GM18502 (cell line): ENCODE measurements around the gene TCF7L2.

ENCODE experiments used
- ATAC-seq: cut with Tn5 transposase; IDR thresholded peaks from one replicate; pipeline ENCODE4 v1.9.1; 2021; ENCODE audit warnings: mild to moderate bottlenecking; ENCODE audit not compliant: unreplicated experiment, poor library complexity

The TCF7L2 gene

DNA sequence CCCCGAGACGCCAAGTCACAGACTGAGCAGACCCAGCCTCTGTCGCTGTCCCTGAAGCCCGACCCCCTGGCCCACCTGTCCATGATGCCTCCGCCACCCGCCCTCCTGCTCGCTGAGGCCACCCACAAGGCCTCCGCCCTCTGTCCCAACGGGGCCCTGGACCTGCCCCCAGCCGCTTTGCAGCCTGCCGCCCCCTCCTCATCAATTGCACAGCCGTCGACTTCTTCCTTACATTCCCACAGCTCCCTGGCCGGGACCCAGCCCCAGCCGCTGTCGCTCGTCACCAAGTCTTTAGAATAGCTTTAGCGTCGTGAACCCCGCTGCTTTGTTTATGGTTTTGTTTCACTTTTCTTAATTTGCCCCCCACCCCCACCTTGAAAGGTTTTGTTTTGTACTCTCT is 215.6 kb downstream of the TCF7L2 start:
- no peak for ATAC-seq

DNA sequence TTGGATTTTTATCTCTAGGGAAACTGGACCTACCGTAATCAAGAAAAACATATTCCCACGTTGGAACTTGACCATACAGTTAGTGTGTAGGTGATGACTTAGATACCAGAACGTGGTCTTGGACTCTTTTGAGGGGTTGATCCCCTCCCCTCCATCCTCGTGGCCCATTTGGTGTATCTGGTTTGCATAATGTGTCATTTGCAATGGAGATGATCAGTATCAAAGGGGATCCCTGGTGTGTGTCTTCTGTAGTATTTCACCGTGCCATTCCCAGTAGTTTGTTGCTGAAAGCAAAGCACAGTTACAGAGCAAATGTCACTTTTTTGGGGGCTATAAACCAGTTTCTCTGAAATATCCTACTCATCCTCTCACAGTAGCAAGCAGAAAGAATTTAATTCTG is 217.7 kb downstream of the TCF7L2 start:
- ATAC-seq: no peak

DNA sequence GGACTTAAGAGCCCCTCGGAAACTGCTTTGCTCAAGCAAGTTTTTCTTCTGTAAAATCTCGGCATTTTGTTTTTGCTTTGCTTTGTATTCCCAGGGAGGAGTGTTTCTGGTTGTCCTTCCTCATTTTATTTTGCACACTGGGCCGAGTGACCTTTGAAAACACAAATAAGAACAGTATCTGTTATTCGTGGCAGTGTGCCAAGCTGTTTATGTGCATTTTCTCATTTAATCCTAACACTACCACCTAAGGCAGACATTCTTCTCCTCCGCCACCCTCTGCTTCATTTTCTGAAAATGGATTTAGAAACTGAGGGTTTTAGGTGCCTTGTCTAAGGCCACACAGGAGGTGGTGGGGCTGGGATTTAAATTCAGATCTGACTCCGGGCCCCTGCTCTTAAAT is 218.5 kb downstream of the TCF7L2 start:
- no peak for ATAC-seq

DNA sequence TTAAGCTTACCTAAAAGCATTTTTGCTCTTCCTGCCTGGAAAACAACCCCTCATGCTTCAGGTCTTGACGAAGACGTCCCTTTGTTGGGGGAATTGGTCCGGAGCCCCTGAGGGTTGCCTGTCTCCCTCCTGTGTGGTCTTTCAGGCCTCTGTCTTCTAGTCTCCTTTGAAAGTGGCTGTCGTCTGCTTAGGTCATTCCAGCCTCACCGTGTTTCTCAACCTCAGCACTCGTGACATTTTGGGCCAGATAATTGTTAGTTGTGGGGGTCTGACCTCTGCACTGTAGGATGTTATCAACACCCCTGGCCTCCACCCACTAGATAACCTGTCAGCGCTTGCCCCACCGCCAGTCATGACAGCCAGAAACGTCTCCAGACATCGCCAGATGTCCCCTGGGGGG is 219.1 kb downstream of the TCF7L2 start:
- ATAC-seq: no peak

DNA sequence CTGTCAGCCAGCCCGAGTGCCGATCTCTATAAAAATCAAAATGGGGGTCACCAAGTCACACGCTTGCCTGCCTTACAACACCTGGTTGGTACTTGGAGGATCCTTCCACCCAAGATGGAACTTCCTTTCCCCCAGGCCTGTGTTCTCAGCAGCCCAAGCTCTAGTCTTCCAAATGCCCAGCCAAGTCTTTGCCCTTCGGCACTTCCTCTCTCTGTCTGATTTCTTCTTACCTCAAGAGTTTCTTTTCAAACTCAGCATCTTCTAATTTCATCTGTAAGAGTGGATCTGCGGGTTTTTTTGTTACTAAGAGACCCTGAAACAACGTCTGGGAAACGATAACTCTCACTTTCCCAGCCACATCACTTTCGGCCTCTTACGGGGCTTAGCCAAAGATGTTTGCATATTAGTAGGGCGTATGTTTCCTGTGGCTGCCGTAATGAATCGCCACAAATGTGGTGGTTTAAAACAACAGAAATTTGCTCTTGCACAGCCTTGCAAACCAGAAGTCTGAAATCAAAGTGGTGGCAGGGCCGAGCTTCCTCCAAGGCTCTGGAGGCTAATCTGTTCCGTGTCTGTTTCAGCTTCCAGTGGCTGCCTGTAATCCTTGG is 219.9 kb downstream of the TCF7L2 start:
- ATAC-seq: peak; percentile 97

DNA sequence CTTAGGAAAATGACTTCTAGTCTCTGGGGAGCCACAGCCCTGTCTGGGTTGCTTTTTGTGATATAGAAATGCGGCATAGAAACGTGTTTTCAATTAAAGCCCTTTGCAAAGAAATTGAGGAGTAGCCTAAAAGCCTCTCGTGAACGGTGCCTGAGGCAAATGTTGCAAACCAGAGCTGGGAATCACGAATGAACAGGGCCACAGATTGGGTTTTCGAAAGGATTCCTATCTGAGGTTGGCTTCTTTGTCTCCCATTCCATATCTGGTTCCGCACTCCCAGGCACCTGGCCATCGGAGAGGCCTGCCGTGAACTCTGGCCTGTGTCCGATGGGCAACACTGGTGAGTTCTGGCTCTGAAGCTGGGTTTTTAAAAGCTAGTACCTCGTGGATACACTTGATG is 221.6 kb downstream of the TCF7L2 start:
- no peak for ATAC-seq

DNA sequence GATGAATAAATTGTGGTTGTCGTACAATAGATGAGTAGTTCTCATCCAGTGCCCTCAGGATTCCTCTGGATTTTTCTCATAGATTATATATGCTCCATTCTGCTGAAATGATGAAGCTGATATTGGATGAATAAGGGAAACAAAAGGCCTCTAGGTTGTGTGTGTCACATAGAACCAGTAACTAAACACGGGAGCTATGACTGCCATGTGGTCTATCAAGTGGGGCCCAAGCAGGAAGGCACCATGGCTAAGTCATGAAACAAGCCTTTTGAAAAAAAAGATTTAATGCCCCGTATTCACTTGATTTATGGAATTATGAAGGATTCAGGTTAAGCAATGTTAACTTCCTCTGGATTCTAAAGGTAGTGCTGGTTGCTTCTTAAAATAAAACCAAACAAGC is 225.1 kb downstream of the TCF7L2 start:
- ATAC-seq: no peak

DNA sequence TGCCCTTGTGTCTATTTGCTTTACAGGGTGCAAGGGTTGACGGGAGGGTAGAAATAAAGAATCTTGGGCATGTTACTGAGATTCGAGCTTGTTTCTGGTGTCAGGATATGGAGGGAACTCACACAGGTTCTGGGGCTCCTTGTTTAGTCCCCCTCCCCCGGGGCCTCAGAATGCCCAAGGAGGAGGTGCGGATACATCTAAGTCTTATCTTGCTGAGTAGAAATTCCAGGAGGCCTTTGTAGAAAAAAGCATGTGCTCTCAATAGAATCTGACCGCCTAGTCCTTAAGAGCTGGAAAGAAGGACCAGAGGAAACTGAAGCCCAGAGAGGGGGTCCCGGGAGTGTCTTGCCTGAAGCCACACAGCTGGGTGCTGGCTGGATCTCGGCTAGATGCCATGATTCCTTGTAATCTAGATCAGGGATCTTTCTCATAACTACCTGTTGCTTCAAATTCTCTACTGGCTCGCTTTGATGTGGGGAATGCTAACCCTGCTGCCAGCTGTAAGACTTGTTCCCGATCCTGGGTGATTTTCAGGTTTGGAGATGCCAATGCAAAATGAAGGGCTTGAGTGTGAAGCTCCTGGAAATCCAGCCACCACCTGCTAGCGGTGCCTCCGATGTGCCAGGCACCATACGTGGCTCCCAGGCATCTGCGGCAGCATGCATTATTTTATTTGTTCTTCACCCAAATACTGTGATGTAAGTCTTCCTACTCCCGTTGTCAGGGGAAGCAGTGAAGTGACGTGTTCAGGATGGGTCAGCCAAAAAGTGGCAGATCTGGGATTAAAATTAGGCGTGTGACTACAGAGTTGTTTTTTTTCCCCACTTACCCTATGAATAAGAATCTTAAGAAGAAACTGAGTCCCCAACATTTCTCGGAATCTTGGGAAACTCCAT is 226.0 kb downstream of the TCF7L2 start:
- no peak for ATAC-seq

DNA sequence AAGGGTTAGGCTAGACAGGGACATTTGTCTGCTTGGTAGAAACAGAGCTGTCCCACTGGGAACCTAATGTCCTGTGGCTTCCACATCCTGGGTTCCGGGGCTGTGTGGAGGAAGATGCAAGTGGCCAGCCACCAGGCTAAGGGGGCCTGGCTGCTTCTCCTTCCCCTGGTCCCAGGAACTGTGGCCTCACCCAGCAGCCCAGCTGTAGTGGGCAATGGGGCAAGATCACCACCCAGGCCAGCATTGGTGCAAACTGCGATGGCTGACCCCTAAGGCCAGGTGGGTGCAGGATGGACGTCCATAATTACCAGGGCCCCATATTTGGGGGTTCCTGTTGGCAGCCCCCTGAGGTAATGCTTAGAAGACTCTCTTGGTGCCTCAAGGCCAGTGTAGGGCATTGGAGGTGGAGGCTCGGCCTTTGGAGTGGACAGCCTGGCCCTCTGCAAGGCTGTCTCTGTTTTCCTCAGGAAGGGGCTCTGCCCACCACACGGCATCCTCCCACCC is 226.7 kb downstream of the TCF7L2 start:
- ATAC-seq: no peak

DNA sequence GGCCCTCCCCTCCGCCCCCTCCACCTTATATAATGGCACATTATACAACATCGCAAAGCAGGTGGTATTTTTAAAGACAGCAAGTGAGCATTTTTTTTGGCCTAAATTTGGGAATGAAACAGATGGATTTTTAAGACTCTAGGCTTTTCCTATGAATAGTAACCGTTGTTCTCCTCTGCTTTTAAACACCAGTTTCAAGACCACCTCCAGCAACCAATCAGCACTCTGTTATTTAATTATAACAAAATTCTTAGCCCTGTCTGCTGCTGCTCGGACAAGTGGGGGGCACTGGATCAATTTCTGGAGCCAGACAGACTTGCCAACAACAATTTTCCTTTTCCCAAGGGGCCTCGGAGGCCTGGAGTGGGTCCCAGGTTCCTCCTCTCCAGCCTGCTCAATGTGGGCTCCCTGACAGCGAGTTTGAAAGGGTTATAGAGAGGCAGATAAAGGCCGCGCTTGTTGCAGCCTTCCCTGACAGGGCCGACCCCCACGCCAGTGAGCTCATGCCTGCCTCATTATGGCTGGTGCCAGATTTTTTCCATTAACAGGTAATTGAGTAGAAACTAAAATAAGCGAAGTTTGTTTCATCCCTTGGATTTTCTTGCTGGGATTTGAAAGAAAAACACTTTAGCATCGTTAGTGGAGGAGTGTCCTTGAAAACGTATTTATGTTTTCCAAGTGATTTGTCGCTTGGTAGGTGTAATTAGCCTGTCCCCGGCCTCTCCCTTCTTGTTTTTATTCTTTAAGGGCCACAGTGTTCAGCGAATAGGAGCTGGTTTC is 227.3 kb downstream of the TCF7L2 start:
- ATAC-seq: no peak

DNA sequence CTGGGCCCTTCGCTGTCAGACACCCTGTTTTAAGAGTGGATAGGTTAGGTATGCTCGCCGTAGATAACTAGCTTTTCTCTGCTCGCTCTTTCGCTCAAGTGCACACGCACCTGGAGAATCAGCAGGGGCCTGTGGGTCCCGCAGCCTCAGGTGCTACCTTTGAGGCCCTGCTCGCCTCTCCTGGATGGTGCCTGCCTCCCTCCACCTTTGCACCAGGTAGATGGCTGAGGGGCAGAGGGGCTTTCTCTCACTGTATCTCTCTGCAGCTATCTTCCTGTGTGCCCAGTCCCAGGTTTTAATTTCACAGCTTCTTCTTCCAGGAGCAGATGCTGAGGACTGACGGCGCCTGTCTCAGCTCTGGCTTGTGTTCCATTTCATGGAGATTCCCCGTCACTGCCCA is 227.9 kb downstream of the TCF7L2 start:
- no peak for ATAC-seq

DNA sequence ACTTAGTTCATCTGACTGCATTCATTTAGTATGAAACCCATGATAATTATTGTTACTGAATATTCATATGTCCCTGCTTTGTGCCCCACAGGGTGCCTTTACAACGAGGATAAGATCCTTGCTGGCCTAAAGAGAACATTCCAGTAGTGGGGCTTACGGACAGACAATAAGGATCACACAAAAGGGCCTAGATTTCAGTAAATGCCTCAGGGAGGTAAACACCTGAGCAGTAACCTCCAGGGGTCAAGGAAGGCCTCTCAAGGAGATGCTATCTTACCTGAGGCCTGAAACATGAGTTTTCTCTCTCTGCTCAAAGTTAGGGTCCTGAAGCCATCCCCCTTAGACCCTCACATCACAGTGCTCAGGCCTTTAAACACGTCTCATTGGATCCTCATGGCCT is 228.7 kb downstream of the TCF7L2 start:
- no peak for ATAC-seq

DNA sequence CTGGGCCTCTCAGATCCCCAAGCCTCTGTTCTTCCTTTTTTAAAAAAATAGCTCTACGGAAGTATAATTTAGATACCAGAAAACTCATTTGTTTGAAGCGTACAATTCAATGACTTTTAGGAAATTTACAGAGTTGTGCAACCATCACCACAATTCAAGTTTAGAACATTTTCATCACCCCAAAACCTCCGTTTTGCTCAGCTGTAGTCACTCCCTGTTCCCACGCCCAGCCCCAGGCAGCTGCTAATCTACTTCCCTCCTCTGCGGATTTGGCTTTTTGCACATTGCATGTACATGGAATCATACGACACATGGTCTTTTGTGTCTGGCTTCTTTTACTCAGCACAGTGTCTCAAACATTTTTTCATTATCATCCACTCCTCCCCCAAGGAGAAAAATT is 229.2 kb downstream of the TCF7L2 start:
- ATAC-seq: no peak

DNA sequence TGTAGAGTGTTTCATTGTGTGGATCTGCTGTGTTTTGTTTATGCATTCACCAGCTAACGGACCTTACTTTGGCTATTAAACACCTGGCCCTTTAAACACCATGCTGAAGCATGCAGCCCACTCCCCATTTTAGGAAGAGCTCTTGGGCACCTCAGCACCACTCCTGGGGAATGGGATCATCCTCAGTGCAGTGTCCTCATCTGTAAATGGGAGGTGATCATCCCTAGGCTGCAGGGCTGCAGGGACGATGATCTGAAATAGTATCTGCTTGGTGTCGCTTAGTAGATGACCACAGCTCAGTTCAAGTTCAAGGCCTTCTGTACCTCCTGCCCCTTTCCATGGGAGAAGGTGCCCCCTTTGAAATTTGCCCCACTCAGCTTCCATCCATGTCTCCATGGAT is 229.9 kb downstream of the TCF7L2 start:
- no peak for ATAC-seq

DNA sequence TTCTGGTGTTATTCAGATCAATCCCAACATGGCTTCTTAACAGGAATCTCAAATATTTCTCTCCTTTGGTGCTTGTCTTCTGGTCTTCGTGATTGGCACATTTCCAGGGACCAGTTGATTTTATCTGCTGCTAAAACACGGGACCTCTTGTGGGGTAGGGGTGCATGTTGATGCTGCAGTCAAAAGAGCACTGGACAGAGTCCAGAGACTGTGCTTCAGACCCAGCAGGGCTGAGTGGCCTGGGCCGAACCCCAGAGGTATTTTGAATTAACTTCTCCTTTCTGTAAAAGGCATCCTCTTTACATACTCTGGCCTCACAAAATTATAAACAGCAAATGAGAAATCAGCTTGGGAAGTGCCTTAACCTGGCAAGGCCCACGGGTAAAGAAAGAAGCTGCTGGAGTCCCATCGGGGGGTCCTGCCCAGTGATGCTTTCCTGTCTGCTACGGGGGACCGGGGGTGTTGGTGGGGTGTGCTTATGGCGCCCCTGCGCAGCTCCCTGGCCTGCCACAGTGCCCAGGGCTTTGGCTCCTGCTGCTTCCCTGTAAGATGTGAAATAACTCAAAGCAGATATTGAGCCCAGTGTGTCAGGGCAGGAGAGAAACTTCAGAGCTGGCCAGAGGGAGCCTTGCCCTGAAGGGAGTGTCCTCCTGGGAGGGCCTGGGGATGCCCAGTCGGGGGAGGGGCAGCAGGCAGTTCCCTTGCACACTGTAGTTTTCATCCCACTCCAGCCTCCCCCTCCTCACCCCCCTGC is 230.5 kb downstream of the TCF7L2 start:
- ATAC-seq: no peak

DNA sequence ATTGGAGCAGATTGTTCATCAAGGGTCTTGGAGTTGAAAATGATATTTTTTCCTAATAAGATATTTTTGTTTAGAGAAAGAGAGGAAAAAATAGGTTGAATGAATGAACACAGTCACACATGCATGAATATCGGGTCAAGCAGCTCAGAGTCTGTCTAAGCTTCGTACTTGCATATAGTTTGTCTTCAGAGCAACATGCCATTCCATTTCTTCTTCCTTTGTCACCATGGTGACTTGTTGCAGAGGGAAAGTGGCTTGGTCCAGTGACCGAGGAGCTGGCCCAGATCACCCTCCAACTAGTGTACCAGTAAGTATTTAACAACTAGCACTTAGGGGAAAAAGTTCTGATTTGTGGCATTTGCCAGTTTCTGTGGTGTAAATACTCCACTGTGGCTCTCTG is 232.1 kb downstream of the TCF7L2 start:
- ATAC-seq: no peak

DNA sequence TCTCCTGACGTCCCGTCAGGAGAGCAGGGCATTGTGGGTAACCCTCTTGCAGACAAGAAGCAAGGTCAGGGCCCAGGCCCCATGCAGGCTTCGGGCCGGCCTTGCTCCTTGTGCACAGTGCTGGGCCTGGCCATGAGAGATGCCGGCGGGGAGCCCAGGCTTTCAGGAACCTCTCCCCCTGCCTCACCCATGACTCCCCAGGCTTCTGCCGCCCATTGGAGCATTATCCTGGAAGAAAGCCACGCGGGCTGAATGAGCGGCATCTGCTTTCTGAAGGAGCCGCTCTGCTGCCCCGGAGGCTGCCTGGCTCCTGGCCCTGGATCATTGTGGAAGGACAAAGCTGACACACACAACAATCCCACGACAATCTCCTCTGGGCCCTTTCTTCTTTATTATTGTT is 233.5 kb downstream of the TCF7L2 start:
- ATAC-seq: no peak

DNA sequence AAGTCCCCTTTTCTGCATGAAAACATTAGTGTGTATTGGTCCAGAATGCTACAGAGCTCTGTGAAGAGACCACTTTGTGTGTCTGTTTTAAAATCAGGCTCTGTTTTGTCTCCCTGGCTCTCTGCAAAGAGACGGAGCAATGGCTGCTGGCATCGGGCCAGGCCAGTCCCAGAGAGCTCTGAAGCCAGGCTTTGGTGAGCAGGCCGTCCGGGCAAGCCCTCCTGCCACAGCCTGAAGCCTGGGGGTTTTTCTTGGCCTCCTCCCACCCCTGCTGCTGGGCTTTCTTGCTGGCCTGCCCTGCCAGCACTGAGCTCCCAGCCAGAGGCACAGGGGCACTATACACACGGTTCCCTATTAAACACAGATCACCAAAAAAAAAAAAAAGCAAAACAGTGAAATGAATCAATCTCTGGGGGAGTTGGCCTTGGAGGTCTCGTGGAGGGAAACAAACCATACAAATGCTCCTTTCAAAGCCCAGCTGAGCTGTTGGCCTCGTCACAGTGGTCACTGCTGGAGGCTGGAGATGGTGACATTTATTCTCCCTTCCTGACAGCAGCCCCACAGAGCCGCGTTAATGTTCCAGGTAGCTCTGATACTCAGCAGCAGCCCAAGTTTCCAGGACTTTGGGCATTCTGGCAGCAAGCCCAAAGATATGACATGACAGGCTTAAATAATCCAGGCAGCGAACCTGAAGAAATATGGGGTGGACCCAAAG is 237.2 kb downstream of the TCF7L2 start:
- no peak for ATAC-seq

DNA sequence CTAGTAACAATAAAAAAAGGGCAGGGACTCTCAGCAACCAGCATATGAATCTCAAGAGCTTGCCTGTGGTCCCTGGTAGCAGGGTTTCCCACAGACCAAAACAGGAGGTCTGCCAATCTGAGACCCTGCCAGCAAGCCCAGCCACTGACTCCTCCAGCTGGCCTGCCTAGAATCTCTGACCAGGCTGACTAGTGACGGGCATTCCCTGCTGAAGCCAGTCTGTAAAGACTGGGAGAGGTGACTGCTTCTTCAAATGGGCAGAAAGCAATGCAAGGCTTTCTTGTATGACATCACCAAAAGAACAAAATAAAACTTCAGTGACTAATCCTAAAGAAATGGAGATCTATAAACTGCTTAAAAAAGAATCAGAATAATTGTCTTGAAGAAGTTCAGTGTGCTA is 249.4 kb downstream of the TCF7L2 start:
- no peak for ATAC-seq

DNA sequence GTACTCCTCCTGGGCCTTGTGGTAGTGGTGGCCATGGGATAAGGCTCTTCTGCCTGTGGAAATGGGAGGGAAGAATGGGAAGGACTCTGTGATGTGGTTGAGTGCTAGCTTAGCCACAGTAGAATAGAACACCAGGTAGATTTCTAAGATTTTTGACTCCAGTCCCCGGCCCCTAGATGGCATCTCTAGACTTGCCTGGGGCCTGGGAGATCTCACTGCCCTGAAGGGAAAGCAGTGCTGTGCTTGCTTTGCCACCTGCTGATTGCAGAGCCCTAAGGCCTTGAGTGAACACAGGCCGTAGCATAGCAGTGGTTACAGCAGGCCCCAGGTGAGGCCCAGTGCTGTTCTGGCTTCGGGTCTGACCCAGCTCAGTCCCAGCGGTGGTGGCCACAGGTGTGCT is 252.0 kb downstream of the TCF7L2 start:
- no peak for ATAC-seq
